ENCODE data around the gene DMD. TPM values are rescaled to one million over a fixed set of nuclear protein-coding genes. Genes with fewer than 3 reads are reported as not detected.

Gene DMD
- total and polyA plus RNA-seq, 2 of the 8 experiments (the other 6 are each of a cell fraction or from before 2014, with no cell fraction given): 4.8 to 7.4 TPM

DNA sequence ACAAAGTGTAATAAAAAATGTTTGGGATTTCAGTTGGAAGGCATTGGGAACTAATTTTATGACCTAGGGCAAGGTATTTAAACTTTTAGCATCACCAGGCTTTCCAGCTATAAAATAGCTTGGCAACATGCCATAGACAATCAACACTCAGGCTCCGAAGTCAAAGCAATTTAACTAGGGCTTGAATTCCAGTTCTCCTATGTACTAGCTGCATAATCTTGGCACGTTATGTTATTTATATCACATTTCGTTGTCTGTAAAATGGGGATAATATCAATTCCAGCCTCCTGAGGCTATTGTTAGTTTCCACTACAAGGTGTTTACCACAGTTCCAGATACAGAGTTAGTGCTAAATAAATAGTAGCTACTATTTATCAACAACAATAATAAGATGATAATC, 78.8 kb downstream of the DMD start:
- Histone ChIP-seq H2BK120ac (replicated peaks; ENCODE audit: low read depth, low read length) (no peak overlapping the region), H2BK12ac (ENCODE audit: low read depth, low read length) (no peak overlapping the region), H2BK15ac (ENCODE audit: low read length) (no peak overlapping the region), H3K79me1 (ENCODE audit: low read depth, low read length) (no peaks in the 10 kb centered on the region), H4K91ac (replicated peaks; ENCODE audit: insufficient read length, low read length) (no peak overlapping the region), H3K9me3 (ENCODE audit: insufficient read depth in 2 of 2, low read depth in 1 of 2, low read length in 1 of 2) (no peaks in the 10 kb centered on the region), H3K56ac (replicated peaks; ENCODE audit: insufficient read length, low read depth, low read length) (no peak overlapping the region), H4K8ac (ENCODE audit: extremely low read depth, insufficient read depth, low read length) (no peak overlapping the region), H3K14ac (ENCODE audit: insufficient read length) (no peak overlapping the region), H2BK5ac (ENCODE audit: low read depth, low read length) (no peak overlapping the region), H3K27ac (ENCODE audit: low read depth, low read length) (no peak overlapping the region), H2AK5ac (ENCODE audit: low read depth, low read length) (no peak overlapping the region), H3K36me3 (ENCODE audit: control insufficient read depth in 2 of 4, insufficient read depth in 4 of 4, low read length in 3 of 4) (no peaks in the 10 kb centered on the region), H3K4me1 (replicated peaks in 1 of 4; ENCODE audit: control insufficient read depth in 3 of 4, insufficient read depth in 4 of 4, low read length in 3 of 4) (no peaks in the 10 kb centered on the region), H3K23me2 (ENCODE audit: low read depth, low read length) (no peaks in the 10 kb centered on the region), H3K9ac (replicated peaks in 1 of 4; ENCODE audit: extremely low read depth in 1 of 4, low read depth in 3 of 4, low read length in 3 of 4) (no peak overlapping the region), H3K4ac (replicated peaks; ENCODE audit: insufficient read length, low read depth, low read length) (no peak overlapping the region), H3K79me2 (ENCODE audit: control insufficient read depth in 1 of 2, insufficient read depth in 2 of 2, low read length in 2 of 2) (no peaks in the 10 kb centered on the region), H2BK20ac (ENCODE audit: low read length) (no peak overlapping the region), H4K5ac (ENCODE audit: insufficient read length, low read depth, low read length) (no peak overlapping the region), H3K4me2 (ENCODE audit: insufficient read depth in 1 of 2, low read depth in 2 of 2, low read length in 2 of 2) (no peak overlapping the region), H2AFZ (ENCODE audit: low read length) (no peak overlapping the region), H3K23ac (ENCODE audit: insufficient read length) (no peak overlapping the region), H3K27me3 (replicated peaks in 1 of 4; ENCODE audit: control insufficient read depth in 3 of 4, extremely low read depth in 1 of 4, insufficient read depth in 3 of 4, low read length in 3 of 4) (no peaks in the 10 kb centered on the region), H3K4me3 (ENCODE audit: extremely low read depth in 1 of 4, insufficient read depth in 2 of 4, low read depth in 3 of 4, low read length in 4 of 4) (no peak overlapping the region), H3K18ac (ENCODE audit: extremely low read depth, low read length) (no peak overlapping the region), H4K20me1 (replicated peaks in 1 of 2; ENCODE audit: control insufficient read depth in 1 of 2, insufficient read depth in 2 of 2, low read length in 2 of 2) (no peaks in the 10 kb centered on the region)
- ChIA-PET POLR2A (ENCODE audit: partially characterized antibody) (no interaction called here), CTCF (ENCODE audit: partially characterized antibody) (no interaction called here)
- TF ChIP-seq CHD2 (IDR thresholded peaks at IDR 0.05; ENCODE audit: low read length) (no peak), NRF1 (IDR thresholded peaks at IDR 0.05; ENCODE audit: low read depth, low read length) (no peak)
- DNase-seq (ENCODE audit: low read depth in 1 of 2, low spot score in 2 of 2) (no peak), FAIRE-seq (no peak)
- WGBS, 2 experiments (ENCODE audit: extremely low coverage in 1 of 2, insufficient coverage in 1 of 2, insufficient read length in 1 of 2, insufficient replicate concordance in 2 of 2, low coverage in 1 of 2, low lambda C conversion rate in 2 of 2, missing lambda C conversion rate in 1 of 2): 92% methylated on average over 3 of the region's 3 CpGs; no CpG with 5 or more reads in 1 of the 2 experiments

Data from H1 (cell line).